ENCODE results near the gene SEMA3C. TPM values are rescaled to one million over a fixed set of nuclear protein-coding genes. Genes with fewer than 3 reads are reported as not detected.
A peak's percentile ranks its signal among the peaks of the same experiment; 100 is the strongest.

Gene SEMA3C
- 5.5 and 14.9 TPM in 2 replicates for total RNA-seq

- peak; percentile 60 for DNase-seq (ENCODE audit: low read depth, low spot score)
Measured at GRCh38 chr7:80918909-80919721, at the start of gene SEMA3C. TSS of gene SEMA3C (minus strand) at chr7:80919051. CDS start at chr7:80916781, 2,270 bp downstream.

DNA sequence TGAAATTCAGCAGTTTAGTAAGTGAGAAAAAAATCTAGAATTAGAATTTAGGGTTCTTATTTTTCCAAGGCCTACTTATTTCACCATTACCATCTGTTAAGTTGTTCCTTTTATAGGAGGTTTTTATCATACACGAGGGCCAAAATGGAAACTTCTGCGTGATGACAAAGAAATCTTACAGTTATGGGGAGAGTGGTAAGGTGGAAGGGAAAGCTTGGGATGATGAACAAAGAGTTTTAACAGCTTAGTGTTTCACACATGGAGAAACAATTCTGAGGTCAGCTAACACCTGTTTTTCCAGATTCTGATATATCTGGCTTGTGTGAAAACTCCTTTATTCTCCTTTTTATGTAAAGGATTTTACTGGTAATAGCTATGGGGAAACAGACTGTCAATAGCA lies 49.8 kb upstream of the SEMA3C start:
- DNase-seq (ENCODE audit: low read depth, low spot score), result no peak

DNA sequence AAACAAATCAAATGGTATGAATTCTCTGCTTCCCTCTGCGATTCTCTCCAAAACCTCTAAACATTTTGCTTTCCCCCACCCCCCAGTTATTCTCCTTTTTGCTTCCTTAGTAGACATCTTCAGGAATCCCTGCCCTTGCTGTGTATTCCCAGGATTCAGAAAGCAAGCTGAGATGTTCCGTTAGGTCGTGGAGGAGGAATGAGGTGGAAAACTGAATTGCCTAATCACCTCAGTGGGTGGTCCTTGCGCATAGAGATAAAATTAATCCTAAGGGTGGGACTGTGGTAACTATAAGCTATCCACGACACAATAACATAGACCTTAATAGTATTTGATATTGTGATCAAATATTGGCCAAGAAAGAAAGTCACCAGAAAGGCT lies 49.1 kb upstream of the SEMA3C start:
- DNase-seq (ENCODE audit: low read depth, low spot score), result no peak

DNA sequence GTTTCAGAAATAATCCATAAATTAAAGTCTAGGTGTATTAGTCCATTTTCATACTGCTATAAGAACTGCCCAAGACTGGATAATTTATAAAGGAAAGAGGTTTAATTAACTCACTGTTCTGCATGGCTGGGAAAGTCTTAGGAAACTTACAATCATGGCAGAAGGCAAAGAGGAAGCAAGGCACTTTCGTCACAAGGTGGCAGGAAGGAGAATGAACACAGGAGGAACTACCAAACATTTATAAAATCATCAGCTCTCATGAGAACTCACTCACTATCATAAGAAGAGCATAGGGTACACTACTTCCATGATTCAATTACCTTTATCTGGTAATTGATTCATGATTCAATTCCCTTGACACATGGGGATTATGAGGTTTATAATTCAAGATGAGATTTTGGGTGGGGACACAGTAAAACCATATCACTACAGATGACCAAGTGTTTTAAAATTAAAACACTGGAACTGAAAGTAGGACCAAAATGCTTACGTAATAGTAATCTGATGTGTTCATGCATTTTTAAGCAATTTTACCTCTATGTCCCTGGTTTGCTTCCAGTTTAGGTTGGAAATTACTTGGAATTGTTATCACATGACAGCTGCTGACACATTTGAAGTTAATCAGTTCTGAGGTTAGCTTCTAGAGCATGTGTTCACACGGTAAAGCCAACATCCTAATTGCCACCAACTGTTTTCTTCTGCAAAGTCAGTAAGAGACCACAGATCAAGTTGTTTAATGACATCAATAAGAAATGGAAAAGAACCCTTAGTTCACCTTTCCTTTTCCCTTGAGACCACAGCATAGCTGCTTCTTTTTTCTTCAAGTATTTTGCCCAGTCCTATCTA lies 48.4 kb upstream of the SEMA3C start:
- no peak for DNase-seq (ENCODE audit: low read depth, low spot score)

GRCh38 chr7:80960244-80960795 lies 41.5 kb upstream of the SEMA3C start:
- no peak for DNase-seq (ENCODE audit: low read depth, low spot score)

- no peak for DNase-seq (ENCODE audit: low read depth, low spot score)
Measured at GRCh38 chr7:80957226-80957777, 38.5 kb upstream of the SEMA3C start.

DNA sequence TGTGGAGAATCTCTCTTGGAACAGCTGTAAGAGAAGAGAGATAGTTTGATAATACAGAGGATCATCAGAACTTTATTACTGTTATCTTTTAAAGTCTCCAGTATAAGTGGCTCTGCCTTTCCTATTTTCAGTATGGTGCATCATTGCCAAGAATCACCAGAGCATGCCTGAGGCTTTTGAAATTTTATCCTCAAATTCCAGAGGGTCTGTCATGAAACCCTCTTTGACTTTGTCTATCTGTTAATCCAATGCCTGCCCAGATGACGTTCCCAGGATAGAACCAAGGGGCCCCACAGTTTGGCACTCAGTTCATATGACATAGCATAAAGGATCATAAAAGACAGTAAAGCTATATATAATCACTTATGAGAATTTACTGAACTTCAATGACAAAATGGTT lies 35.3 kb upstream of the SEMA3C start:
- DNase-seq (ENCODE audit: low read depth, low spot score), result no peak

- no peak for DNase-seq (ENCODE audit: low read depth, low spot score)
Measured at GRCh38 chr7:80950550-80950967, 31.7 kb upstream of the SEMA3C start.

DNA sequence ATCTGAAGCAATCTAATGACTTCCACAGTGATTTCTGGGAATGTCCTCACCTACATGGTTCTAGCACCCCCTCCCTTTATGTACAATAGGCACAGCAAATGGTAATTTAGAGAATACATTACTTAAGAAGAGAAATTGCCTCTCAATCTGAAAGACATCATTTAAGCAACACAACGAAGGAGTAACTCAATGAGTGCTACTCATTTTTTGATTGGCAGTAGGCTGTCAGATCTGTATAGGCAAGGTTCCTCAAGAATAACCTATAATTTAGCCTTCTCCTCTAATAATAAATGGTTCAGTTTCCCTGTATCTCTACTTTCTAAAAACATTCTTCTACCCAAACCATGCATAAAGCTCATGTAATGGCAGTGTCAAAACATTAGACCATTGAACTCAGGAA lies 30.6 kb upstream of the SEMA3C start:
- no peak for DNase-seq (ENCODE audit: low read depth, low spot score)

- no peak for DNase-seq (ENCODE audit: low read depth, low spot score)
Measured at GRCh38 chr7:80946858-80947257, 28.0 kb upstream of the SEMA3C start.

GRCh38 chr7:80945976-80946375 lies 27.1 kb upstream of the SEMA3C start:
- no peak for DNase-seq (ENCODE audit: low read depth, low spot score)

DNA sequence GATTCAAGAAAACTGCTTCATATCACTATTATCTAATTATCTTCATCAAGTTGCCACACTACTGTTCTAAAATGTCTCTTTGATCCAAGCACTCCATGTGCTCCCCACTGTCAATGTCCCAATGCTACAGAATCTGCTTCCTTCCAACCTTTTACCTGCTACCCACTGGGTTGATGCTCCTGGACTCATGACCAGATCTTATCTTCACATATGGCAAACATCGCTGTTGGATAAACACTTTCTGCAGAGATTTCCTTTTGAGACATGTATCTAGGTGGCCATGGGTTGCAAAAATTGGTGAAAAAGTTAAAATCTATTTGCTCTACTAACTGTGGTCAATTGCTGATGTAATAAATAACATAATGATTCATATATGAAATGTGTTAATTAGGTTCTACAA lies 24.5 kb upstream of the SEMA3C start:
- DNase-seq (ENCODE audit: low read depth, low spot score), result no peak

- DNase-seq (ENCODE audit: low read depth, low spot score), result peak; percentile 81
Measured at GRCh38 chr7:80942261-80943041, 23.6 kb upstream of the SEMA3C start.

GRCh38 chr7:80941208-80941758 lies 22.4 kb upstream of the SEMA3C start:
- DNase-seq (ENCODE audit: low read depth, low spot score), result no peak

- no peak for DNase-seq (ENCODE audit: low read depth, low spot score)
Measured at GRCh38 chr7:80940539-80941207, 21.8 kb upstream of the SEMA3C start.

DNA sequence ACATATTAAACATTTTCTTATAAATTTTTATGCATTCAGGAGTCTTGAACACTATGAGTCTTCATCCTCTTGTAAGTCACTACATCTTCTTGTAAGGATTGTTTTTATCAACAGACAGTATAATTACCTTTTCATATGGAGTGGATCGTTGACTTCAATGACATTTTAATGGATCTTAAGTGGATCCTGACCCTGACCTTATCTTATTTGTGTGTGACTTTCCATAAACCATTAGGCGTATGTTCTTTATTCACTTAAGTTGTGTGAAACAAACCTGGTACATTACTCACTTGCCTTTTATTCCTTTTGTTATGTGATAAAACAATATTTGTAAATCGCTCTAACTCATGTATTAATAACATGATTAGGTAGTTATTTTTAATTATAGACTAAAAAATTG lies 18.5 kb upstream of the SEMA3C start:
- DNase-seq (ENCODE audit: low read depth, low spot score), result no peak

DNA sequence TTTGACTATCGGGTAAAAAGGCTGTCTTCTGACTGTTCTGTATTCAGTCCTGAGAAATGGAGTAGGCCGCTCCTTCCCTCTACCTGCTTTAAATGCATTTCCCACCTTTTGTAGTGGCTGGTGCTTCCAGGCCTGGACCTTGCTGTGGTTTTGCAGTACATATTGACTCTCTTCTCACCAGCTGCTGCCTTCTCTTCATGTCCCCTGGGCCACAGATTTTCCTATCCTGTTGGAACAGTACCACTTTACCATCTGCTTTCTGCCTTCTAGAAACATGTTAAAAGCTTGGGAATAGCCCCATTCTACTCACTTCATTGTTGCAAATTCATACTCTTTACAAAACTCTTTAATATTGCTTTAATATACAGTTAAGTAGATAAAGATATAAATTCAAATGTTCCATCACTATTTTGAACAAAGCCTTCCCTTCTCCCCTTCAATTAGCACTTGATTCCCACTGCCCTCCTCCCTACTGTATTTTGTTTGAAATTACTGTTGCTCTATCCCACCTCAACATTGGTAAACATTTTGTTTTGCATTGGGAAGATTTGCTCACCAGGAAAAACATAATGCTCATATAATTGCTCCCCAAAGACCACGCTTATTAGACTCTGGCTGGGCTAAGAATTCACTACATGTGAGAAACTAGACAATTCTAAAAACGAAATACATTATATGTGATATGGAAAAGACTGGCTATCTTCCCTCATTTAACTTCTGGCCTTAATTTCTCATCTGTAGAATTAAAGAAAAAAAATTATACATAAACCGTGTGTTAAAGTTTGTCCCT lies 17.3 kb upstream of the SEMA3C start:
- DNase-seq (ENCODE audit: low read depth, low spot score), result no peak

GRCh38 chr7:80934321-80934720 lies 15.5 kb upstream of the SEMA3C start:
- DNase-seq (ENCODE audit: low read depth, low spot score), result no peak

GRCh38 chr7:80932536-80932935 lies 13.7 kb upstream of the SEMA3C start:
- no peak for DNase-seq (ENCODE audit: low read depth, low spot score)

DNA sequence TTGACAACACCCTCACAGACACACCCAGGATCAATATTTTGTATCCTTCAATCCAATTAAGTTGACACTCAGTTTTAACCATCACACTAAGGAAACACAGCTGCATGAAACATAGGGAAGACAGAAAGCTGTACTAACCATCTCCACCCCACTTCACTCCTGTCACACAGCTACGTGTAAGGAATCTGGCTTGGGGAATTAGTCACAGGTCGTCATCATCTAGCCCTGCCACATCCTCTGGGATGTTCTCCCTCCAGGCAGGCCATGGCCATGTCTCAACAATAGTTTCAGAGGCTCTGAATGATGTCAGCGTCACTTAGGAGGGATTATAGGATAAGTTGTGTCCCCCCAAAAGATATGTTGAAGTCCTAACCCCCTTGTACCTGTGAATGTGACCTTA lies 10.8 kb upstream of the SEMA3C start:
- no peak for DNase-seq (ENCODE audit: low read depth, low spot score)

All from pulmonary artery endothelial cell (primary cell).